22Rv1 (cell line): ENCODE measurements around the gene EXOC4.

Source experiments
- ZFX ChIP-seq: fragments of 450-650 bp; IDR thresholded peaks from 2 replicates; pipeline ENCODE4 v1.6.1; 2017; ENCODE audit warnings: antibody characterized with exemption, borderline replicate concordance
- TF ChIP-seq, protein P1 (sequence below): fragments of 450-650 bp; IDR thresholded peaks from 2 replicates; pipeline ENCODE4 v1.5.1; 2017; ENCODE audit warnings: mild to moderate bottlenecking

DNA sequence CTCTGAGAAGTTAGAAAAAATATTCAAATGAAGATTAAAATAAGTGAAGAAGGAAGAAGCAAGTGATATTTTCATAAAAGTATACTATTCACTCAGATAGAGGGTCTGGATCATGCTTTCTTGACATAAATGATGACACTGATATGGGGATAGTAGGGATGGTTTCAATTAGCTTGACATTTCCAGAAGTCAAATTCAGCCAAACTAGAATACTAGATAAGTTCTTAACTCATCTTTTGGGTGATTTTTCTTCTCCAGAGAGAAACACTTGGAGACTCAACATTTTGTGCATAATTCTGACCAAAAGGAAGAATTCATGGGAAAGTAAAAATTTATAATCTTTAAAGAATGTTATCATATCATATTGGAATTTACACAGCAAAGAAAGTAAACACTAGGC, 722.3 kb downstream of the EXOC4 start:
- TF ChIP-seq, protein P1, sequence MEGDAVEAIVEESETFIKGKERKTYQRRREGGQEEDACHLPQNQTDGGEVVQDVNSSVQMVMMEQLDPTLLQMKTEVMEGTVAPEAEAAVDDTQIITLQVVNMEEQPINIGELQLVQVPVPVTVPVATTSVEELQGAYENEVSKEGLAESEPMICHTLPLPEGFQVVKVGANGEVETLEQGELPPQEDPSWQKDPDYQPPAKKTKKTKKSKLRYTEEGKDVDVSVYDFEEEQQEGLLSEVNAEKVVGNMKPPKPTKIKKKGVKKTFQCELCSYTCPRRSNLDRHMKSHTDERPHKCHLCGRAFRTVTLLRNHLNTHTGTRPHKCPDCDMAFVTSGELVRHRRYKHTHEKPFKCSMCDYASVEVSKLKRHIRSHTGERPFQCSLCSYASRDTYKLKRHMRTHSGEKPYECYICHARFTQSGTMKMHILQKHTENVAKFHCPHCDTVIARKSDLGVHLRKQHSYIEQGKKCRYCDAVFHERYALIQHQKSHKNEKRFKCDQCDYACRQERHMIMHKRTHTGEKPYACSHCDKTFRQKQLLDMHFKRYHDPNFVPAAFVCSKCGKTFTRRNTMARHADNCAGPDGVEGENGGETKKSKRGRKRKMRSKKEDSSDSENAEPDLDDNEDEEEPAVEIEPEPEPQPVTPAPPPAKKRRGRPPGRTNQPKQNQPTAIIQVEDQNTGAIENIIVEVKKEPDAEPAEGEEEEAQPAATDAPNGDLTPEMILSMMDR: no peak
- no peak for TF ChIP-seq ZFX
